HepG2 (cell line): Measurements from ENCODE around the gene STC2. TPM values are rescaled to one million over a fixed set of nuclear protein-coding genes. Genes with fewer than 3 reads are reported as not detected.

ENCODE experiments used
- ATM ChIP-seq: fragments of 450-650 bp; IDR thresholded peaks from 2 replicates; pipeline ENCODE4 v1.7.1; 2017; ENCODE audit warnings: mild to moderate bottlenecking, borderline replicate concordance
- MYC ChIP-seq: sonication (generic); formaldehyde crosslinking; IDR thresholded peaks from 2 replicates; pipeline ENCODE4 v1.9.0; 2021; ENCODE audit warnings: missing genetic modification reagents, borderline replicate concordance
- NCOR1 ChIP-seq: fragments of 200-600 bp; sonication (generic); IDR thresholded peaks from 2 replicates; pipeline ENCODE4 v1.7.0; 2017; ENCODE audit warnings: antibody characterized with exemption, low read length, borderline replicate concordance
- PHF5A ChIP-seq: IDR thresholded peaks from one replicate; pipeline ENCODE4 v1.6.1; 2018; ENCODE audit warnings: low read depth, missing genetic modification reagents; ENCODE audit not compliant: unreplicated experiment
- RELA ChIP-seq: sonication (generic); formaldehyde crosslinking; IDR thresholded peaks from 2 replicates; pipeline ENCODE4 v1.4.0; 2020; ENCODE audit warnings: missing genetic modification reagents
- RFX1 ChIP-seq: fragments of 450-650 bp; IDR thresholded peaks from 2 replicates; pipeline ENCODE4 v1.6.1; 2017
- TCF7 ChIP-seq: sonication (generic); IDR thresholded peaks from 2 replicates; pipeline ENCODE4 v1.6.1; 2016; ENCODE audit warnings: antibody characterized with exemption, low read depth
- TSC22D2 ChIP-seq: sonication (generic); formaldehyde crosslinking; IDR thresholded peaks from 2 replicates; pipeline ENCODE4 v1.5.1; 2020; ENCODE audit warnings: missing genetic modification reagents, mild to moderate bottlenecking, borderline replicate concordance
- ZKSCAN5 ChIP-seq: sonication (generic); formaldehyde crosslinking; IDR thresholded peaks from 2 replicates; pipeline ENCODE4 v1.5.1; 2020; ENCODE audit warnings: mild to moderate bottlenecking, missing genetic modification reagents
- ZNF337 ChIP-seq: sonication (generic); formaldehyde crosslinking; IDR thresholded peaks from 2 replicates; pipeline ENCODE4 v1.5.1; 2020; ENCODE audit warnings: missing genetic modification reagents, low read depth, mild to moderate bottlenecking, borderline replicate concordance
- ZNF776 ChIP-seq: sonication (generic); formaldehyde crosslinking; IDR thresholded peaks from 2 replicates; pipeline ENCODE4 v1.4.0; 2020; ENCODE audit warnings: mild to moderate bottlenecking, missing genetic modification reagents
- ZSCAN29 ChIP-seq: sonication (generic); formaldehyde crosslinking; conservative IDR thresholded peaks from 2 replicates; pipeline ENCODE4 v1.4.0; 2020; ENCODE audit warnings: mild to moderate bottlenecking, missing genetic modification reagents
- polyA plus RNA-seq, 8 experiments: library from polyadenylated mRNA; depleted of rRNA in 3 of 8; stranded (reverse) in 7 of 8; unstranded in 1 of 8; fragments of >200 nt; fragmentation: Illumina TruSeq in 4 of 8; extraction: Trizol in 4 of 8; gene quantifications; 2 replicates each; pipeline versions ENCODE4 v1.2.1 to v1.2.3, GENCODE V29; 2011 to 2016; ENCODE audit warnings: low read depth in 4 of 8, missing spikeins in 1 of 8, mixed read lengths in 1 of 8; ENCODE audit not compliant: insufficient read depth in 1 of 8
- total RNA-seq, 5 experiments: library from RNA; depleted of rRNA; stranded (reverse); fragments of >200 nt; fragmentation: Illumina TruSeq; extraction: Trizol; gene quantifications; 2 replicates each; pipeline ENCODE4 v1.2.3, GENCODE V29; 2016; ENCODE audit warnings: low read depth in 1 of 5
- TF ChIP-seq, protein P1 (sequence below): sonication (generic); formaldehyde crosslinking; IDR thresholded peaks from 2 replicates; pipeline ENCODE4 v1.4.0; 2020; ENCODE audit warnings: missing genetic modification reagents, borderline replicate concordance
- TF ChIP-seq, protein P2 (sequence below): sonication (generic); formaldehyde crosslinking; IDR thresholded peaks from 2 replicates; pipeline ENCODE4 v1.8.0; 2022; ENCODE audit warnings: mild to moderate bottlenecking, missing genetic modification reagents, moderate library complexity
- TF ChIP-seq, protein P3 (sequence below), 2 experiments: IDR thresholded peaks; 2 replicates each; pipeline ENCODE4 v1.6.1; 2011 to 2012; ENCODE audit warnings: low read length in 2 of 2, borderline replicate concordance in 1 of 2, low read depth in 1 of 2, mild to moderate bottlenecking in 1 of 2, moderate library complexity in 1 of 2

STC2 gene
- total and polyA plus RNA-seq, 2 of the 13 experiments (the other 11 are each of a cell fraction or from before 2014, with no cell fraction given), result 27.1 to 69.2 TPM

DNA sequence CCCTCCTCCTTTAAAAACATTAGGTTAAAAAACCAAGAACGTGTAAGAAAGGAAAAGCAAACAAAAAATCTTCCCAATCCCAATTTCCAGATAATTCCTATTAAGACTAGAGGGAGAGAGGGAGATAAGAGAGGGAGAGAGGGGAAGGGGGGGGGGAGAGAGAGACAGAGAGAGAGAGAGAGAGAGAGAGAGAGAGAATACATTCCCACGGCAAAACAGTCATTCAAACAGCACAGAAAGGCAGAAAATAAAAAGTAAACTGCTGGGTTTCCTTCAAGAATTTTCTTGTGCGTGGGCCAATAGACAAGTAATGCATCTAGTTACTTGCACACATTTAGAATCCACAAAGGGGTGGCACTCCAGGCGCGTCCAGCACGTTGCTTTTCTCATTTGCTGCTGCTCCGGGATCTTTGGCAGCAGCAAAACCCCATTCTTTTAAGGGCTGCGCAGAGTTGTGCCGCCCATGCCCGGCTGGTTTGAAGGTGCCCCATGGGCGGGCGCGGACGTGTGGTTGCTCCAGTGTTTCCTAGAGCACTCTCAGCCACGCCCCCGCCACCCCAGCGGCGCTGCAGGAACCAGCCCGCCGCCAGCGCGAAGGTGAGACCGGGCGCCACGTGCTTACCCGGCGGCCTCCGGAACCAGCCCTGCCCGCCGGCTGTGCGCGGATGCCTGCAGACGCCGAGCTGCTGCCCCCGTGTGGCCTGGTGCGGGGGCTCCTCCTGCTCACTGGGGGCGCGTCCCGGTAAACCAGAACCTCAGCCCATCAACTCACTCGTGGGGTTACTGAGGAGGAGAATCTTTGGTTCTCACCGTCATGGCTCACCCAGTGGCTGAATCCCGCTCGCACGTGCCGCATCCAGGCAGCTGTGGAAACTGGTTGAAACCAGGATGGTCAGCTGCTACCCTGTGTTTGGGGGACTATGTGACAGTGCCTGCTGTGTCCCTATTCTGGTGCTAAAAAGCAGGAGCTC is 44.6 kb downstream of the STC2 start (continued):
- peak; percentile 94; the same call in 1 of the 2 replicates for TF ChIP-seq ZNF337
- no peak for TF ChIP-seq TCF7
- TF ChIP-seq, protein P1, sequence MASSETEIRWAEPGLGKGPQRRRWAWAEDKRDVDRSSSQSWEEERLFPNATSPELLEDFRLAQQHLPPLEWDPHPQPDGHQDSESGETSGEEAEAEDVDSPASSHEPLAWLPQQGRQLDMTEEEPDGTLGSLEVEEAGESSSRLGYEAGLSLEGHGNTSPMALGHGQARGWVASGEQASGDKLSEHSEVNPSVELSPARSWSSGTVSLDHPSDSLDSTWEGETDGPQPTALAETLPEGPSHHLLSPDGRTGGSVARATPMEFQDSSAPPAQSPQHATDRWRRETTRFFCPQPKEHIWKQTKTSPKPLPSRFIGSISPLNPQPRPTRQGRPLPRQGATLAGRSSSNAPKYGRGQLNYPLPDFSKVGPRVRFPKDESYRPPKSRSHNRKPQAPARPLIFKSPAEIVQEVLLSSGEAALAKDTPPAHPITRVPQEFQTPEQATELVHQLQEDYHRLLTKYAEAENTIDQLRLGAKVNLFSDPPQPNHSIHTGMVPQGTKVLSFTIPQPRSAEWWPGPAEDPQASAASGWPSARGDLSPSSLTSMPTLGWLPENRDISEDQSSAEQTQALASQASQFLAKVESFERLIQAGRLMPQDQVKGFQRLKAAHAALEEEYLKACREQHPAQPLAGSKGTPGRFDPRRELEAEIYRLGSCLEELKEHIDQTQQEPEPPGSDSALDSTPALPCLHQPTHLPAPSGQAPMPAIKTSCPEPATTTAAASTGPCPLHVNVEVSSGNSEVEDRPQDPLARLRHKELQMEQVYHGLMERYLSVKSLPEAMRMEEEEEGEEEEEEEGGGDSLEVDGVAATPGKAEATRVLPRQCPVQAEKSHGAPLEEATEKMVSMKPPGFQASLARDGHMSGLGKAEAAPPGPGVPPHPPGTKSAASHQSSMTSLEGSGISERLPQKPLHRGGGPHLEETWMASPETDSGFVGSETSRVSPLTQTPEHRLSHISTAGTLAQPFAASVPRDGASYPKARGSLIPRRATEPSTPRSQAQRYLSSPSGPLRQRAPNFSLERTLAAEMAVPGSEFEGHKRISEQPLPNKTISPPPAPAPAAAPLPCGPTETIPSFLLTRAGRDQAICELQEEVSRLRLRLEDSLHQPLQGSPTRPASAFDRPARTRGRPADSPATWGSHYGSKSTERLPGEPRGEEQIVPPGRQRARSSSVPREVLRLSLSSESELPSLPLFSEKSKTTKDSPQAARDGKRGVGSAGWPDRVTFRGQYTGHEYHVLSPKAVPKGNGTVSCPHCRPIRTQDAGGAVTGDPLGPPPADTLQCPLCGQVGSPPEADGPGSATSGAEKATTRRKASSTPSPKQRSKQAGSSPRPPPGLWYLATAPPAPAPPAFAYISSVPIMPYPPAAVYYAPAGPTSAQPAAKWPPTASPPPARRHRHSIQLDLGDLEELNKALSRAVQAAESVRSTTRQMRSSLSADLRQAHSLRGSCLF (CRISPR knock-in tag), result peak; percentile 72; the same call in 1 of the 2 replicates
- peak; percentile 56 for TF ChIP-seq PHF5A
- TF ChIP-seq, protein P2, sequence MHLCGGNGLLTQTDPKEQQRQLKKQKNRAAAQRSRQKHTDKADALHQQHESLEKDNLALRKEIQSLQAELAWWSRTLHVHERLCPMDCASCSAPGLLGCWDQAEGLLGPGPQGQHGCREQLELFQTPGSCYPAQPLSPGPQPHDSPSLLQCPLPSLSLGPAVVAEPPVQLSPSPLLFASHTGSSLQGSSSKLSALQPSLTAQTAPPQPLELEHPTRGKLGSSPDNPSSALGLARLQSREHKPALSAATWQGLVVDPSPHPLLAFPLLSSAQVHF (CRISPR knock-in tag), result peak; percentile 94
- no peak for TF ChIP-seq NCOR1
- peak; percentile 94 for TF ChIP-seq TSC22D2 (CRISPR knock-in tag)
- peak; percentile 96 for TF ChIP-seq ZNF776 (CRISPR knock-in tag)
- TF ChIP-seq, protein P3, sequence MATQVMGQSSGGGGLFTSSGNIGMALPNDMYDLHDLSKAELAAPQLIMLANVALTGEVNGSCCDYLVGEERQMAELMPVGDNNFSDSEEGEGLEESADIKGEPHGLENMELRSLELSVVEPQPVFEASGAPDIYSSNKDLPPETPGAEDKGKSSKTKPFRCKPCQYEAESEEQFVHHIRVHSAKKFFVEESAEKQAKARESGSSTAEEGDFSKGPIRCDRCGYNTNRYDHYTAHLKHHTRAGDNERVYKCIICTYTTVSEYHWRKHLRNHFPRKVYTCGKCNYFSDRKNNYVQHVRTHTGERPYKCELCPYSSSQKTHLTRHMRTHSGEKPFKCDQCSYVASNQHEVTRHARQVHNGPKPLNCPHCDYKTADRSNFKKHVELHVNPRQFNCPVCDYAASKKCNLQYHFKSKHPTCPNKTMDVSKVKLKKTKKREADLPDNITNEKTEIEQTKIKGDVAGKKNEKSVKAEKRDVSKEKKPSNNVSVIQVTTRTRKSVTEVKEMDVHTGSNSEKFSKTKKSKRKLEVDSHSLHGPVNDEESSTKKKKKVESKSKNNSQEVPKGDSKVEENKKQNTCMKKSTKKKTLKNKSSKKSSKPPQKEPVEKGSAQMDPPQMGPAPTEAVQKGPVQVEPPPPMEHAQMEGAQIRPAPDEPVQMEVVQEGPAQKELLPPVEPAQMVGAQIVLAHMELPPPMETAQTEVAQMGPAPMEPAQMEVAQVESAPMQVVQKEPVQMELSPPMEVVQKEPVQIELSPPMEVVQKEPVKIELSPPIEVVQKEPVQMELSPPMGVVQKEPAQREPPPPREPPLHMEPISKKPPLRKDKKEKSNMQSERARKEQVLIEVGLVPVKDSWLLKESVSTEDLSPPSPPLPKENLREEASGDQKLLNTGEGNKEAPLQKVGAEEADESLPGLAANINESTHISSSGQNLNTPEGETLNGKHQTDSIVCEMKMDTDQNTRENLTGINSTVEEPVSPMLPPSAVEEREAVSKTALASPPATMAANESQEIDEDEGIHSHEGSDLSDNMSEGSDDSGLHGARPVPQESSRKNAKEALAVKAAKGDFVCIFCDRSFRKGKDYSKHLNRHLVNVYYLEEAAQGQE (IDR thresholded peaks at IDR 0.05; ENCODE audit: borderline replicate concordance in 1 of 2, low read depth in 1 of 2, low read length in 2 of 2), result peak in 1 of 2 experiments; percentile 41; a peak in 1 of 4 replicates
- TF ChIP-seq RFX1, result no peak
- TF ChIP-seq ZSCAN29 (CRISPR knock-in tag), result no peak
- TF ChIP-seq ZKSCAN5 (CRISPR knock-in tag), result no peak
- TF ChIP-seq MYC (CRISPR knock-in tag), result peak; percentile 99
- no peak for TF ChIP-seq RELA (CRISPR knock-in tag)
- TF ChIP-seq ATM, result no peak
